ENCODE data around the gene CDC20. TPM values are rescaled to one million over a fixed set of nuclear protein-coding genes. Genes with fewer than 3 reads are reported as not detected.
A peak's percentile ranks its signal among the peaks of the same experiment; 100 is the strongest.

CDC20 gene
- total and polyA plus RNA-seq, 7 donors: 0.25 to 1.9 (median 1.1) TPM; not detected in 2

- no peak for ATAC-seq
- H3K27ac ChIP-seq: no peak overlapping the region
- WGBS, 3 donors: 89% methylated on average over 10 of the region's 10 CpGs
- H3K9me3 ChIP-seq: no peaks in the 10 kb centered on the region
- no peak overlapping the region for H3K4me3 ChIP-seq
- intact Hi-C loops (cut with DNase I): loop anchor here in 1 of 2 donors (10.0 kb wide), 1 partner anchor 1171 kb away; no protein-coding TSS in a partner anchor
- H3K36me3 ChIP-seq (ENCODE audit: insufficient read depth in 1 of 2, low read depth in 1 of 2): no peaks in the 10 kb centered on the region
- no peak for TF ChIP-seq CTCF (IDR thresholded peaks at IDR 0.05)
- H3K27me3 ChIP-seq (ENCODE audit: insufficient read depth in 3 of 3, low read length in 2 of 3): no peaks in the 10 kb centered on the region
- H3K4me1 ChIP-seq: no peaks in the 10 kb centered on the region
- peak in 1 of 2 donors; percentile 9 for DNase-seq
Observed at GRCh38 chr1:43315963-43316737, 42.6 kb upstream of the CDC20 start.

- H3K4me3 ChIP-seq: no peak overlapping the region
- no peaks in the 10 kb centered on the region for H3K9me3 ChIP-seq
- intact Hi-C loops (cut with DNase I): loop anchor here in 1 of 2 donors (10.0 kb wide), 1 partner anchor 1172 kb away; no protein-coding TSS in a partner anchor
- no peak for ATAC-seq
- H3K27me3 ChIP-seq (ENCODE audit: insufficient read depth in 3 of 3, low read length in 2 of 3): no peaks in the 10 kb centered on the region
- H3K27ac ChIP-seq: no peak overlapping the region
- no peaks in the 10 kb centered on the region for H3K4me1 ChIP-seq
- WGBS, 3 donors: 85 to 88% (median 88%) methylated on average over 16 of the region's 16 CpGs
- DNase-seq: no peak
- TF ChIP-seq CTCF (IDR thresholded peaks at IDR 0.05): no peak
- H3K36me3 ChIP-seq (ENCODE audit: insufficient read depth in 1 of 2, low read depth in 1 of 2): no peaks in the 10 kb centered on the region
Observed at GRCh38 chr1:43316738-43317520, 41.9 kb upstream of the CDC20 start.

GRCh38 chr1:43317817-43318471 lies 40.8 kb upstream of the CDC20 start:
- H3K27me3 ChIP-seq (ENCODE audit: insufficient read depth in 3 of 3, low read length in 2 of 3): no peaks in the 10 kb centered on the region
- ATAC-seq: no peak
- H3K4me1 ChIP-seq: no peaks in the 10 kb centered on the region
- no peak overlapping the region for H3K27ac ChIP-seq
- no peak overlapping the region for H3K4me3 ChIP-seq
- no peaks in the 10 kb centered on the region for H3K36me3 ChIP-seq (ENCODE audit: insufficient read depth in 1 of 2, low read depth in 1 of 2)
- intact Hi-C loops (cut with DNase I): loop anchor here in 1 of 2 donors (10.0 kb wide), 1 partner anchor 1173 kb away; no protein-coding TSS in a partner anchor
- WGBS, 3 donors: 77 to 86% (median 79%) methylated on average over 15 of the region's 15 CpGs
- H3K9me3 ChIP-seq: no peaks in the 10 kb centered on the region
- DNase-seq: no peak
- no peak for TF ChIP-seq CTCF (IDR thresholded peaks at IDR 0.05)

DNA sequence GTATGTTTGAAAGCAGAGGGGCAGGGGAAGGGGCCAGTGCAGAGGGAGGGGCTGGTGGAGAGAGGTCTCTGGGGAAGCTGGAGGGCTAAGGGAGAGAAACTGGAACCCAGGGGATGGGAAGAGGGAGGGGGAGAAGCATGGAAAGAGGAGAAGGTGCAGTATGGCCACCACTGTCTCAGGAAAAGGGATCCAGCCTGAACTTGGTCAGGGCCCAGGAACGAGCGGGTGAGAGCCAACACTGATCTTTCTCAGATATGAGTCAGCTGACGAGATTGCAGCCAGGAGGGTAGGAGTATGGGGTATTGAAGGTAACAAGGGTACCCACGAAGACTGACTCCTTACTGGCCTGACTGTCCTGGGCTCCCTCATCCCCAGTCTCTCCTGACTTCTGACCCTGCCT lies 40.0 kb upstream of the CDC20 start:
- ATAC-seq (no peak), DNase-seq (no peak)
- Histone ChIP-seq H3K4me3 (no peak overlapping the region), H3K9me3 (no peaks in the 10 kb centered on the region), H3K36me3 (ENCODE audit: insufficient read depth in 1 of 2, low read depth in 1 of 2) (no peaks in the 10 kb centered on the region), H3K4me1 (no peaks in the 10 kb centered on the region), H3K27me3 (ENCODE audit: insufficient read depth in 3 of 3, low read length in 2 of 3) (no peaks in the 10 kb centered on the region), H3K27ac (no peak overlapping the region)
- intact Hi-C loops (cut with DNase I): loop anchor here in 1 of 2 donors (10.0 kb wide), 1 partner anchor 1174 kb away; no protein-coding TSS in a partner anchor
- WGBS, 3 donors: 69 to 80% (median 79%) methylated on average over 4 of the region's 4 CpGs
- TF ChIP-seq CTCF (IDR thresholded peaks at IDR 0.05): no peak
